ENCODE results near the gene CACNB3.

DNA sequence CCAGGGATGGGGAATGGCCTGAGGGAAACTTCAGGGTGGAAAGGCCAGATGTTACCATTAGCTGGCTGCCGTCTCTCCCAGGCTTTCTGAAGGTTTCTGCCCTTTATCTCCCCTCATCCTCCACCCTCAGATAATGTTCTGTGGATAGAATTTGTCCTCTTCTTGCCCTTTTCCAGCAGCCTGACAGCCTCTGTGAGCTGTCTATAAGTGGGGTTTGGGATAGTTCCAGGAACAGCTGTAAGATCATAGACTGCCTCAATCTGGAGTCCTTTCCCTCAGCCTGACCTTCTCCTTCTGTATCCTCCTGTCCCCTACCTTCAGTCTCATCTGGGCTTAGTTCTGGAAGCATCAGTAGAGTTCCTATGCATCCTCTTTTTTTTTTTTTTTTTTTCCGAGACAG lies 50.2 kb downstream of the CACNB3 start:
- TF ChIP-seq, protein P1, sequence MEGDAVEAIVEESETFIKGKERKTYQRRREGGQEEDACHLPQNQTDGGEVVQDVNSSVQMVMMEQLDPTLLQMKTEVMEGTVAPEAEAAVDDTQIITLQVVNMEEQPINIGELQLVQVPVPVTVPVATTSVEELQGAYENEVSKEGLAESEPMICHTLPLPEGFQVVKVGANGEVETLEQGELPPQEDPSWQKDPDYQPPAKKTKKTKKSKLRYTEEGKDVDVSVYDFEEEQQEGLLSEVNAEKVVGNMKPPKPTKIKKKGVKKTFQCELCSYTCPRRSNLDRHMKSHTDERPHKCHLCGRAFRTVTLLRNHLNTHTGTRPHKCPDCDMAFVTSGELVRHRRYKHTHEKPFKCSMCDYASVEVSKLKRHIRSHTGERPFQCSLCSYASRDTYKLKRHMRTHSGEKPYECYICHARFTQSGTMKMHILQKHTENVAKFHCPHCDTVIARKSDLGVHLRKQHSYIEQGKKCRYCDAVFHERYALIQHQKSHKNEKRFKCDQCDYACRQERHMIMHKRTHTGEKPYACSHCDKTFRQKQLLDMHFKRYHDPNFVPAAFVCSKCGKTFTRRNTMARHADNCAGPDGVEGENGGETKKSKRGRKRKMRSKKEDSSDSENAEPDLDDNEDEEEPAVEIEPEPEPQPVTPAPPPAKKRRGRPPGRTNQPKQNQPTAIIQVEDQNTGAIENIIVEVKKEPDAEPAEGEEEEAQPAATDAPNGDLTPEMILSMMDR (IDR thresholded peaks at IDR 0.05), result no peak
- TF ChIP-seq POLR2A (IDR thresholded peaks at IDR 0.05), result no peak
- TF ChIP-seq POLR2AphosphoS5 (IDR thresholded peaks at IDR 0.05), result no peak
- TF ChIP-seq EP300 (IDR thresholded peaks at IDR 0.05), result no peak

Data from stomach (tissue), 4 donors.